Non-pigmented ciliary epithelial cell (primary cell): ENCODE measurements around the gene RHOH.
"Not testable (repeated sequence)": the region's sequence is repeated elsewhere in the genome, so short reads cannot be mapped to it uniquely, and the experiment has no call there.

Experiments
- DNase-seq: peaks from one replicate; pipeline ENCODE4 v3.0.0-alpha.2; 2010; ENCODE audit warnings: low read depth

Gene RHOH

GRCh38 chr4:40262077-40262528 lies 65.3 kb downstream of the RHOH start:
- no peak for DNase-seq

GRCh38 chr4:40262861-40263260 lies 66.0 kb downstream of the RHOH start:
- DNase-seq, result no peak

- DNase-seq, result no peak
Measured at GRCh38 chr4:40264497-40264896, 67.7 kb downstream of the RHOH start.

GRCh38 chr4:40264995-40265909 lies 68.4 kb downstream of the RHOH start:
- no peak for DNase-seq

- no peak for DNase-seq
Measured at GRCh38 chr4:40265910-40266274, 69.1 kb downstream of the RHOH start.

GRCh38 chr4:40269133-40269532 lies 72.3 kb downstream of the RHOH start:
- DNase-seq, result no peak

GRCh38 chr4:40270609-40271008 lies 73.8 kb downstream of the RHOH start:
- DNase-seq, result no peak

- DNase-seq, result no peak
Measured at GRCh38 chr4:40275065-40275730, 78.4 kb downstream of the RHOH start.

GRCh38 chr4:40276546-40276945 lies 79.7 kb downstream of the RHOH start:
- DNase-seq, result no peak

GRCh38 chr4:40280586-40280985 lies 83.8 kb downstream of the RHOH start:
- DNase-seq, result no peak

GRCh38 chr4:40281099-40281498 lies 84.3 kb downstream of the RHOH start:
- no peak for DNase-seq

- DNase-seq, result no peak
Measured at GRCh38 chr4:40281913-40282312, 85.1 kb downstream of the RHOH start.

- not testable (repeated sequence) for DNase-seq
Measured at GRCh38 chr4:40282857-40283256, 86.0 kb downstream of the RHOH start.

GRCh38 chr4:40283413-40283812 lies 86.6 kb downstream of the RHOH start:
- DNase-seq, result no peak

- no peak for DNase-seq
Measured at GRCh38 chr4:40283968-40284367, 87.1 kb downstream of the RHOH start.

- DNase-seq, result no peak
Measured at GRCh38 chr4:40285692-40286091, 88.9 kb downstream of the RHOH start.

- no peak for DNase-seq
Measured at GRCh38 chr4:40288566-40288965, 91.7 kb downstream of the RHOH start.

- DNase-seq, result no peak
Measured at GRCh38 chr4:40289366-40290188, 92.7 kb downstream of the RHOH start.

- not testable (repeated sequence) for DNase-seq
Measured at GRCh38 chr4:40290611-40291186, 93.9 kb downstream of the RHOH start.

GRCh38 chr4:40292313-40292759 lies 95.5 kb downstream of the RHOH start:
- DNase-seq, result no peak

GRCh38 chr4:40294339-40294738 lies 97.5 kb downstream of the RHOH start:
- no peak for DNase-seq

GRCh38 chr4:40295030-40295429 lies 98.2 kb downstream of the RHOH start:
- DNase-seq, result not testable (repeated sequence)
